Endometrial microvascular endothelial cells (primary cell): ENCODE results near the gene TENM3. TPM values are rescaled to one million over a fixed set of nuclear protein-coding genes. Genes with fewer than 3 reads are reported as not detected.

Experiments used
- in situ Hi-C: cut with HindIII; loops from 2 replicates; pipeline ENCODE4 v1.10.0; 2017; ENCODE audit warnings: low sequenced_read_pairs, low pct_unique_long_range_greater_than_20kb; ENCODE audit errors: inconsistent ontology term
- total RNA-seq: library from RNA; depleted of rRNA; stranded (reverse); fragments of >200 nt; gene quantifications from one replicate; pipeline ENCODE4 v1.2.3, GENCODE V29; 2015; ENCODE audit errors: inconsistent ontology term

The TENM3 gene
- total RNA-seq, 1 donor from 2014 or later = 62.0 TPM

DNA sequence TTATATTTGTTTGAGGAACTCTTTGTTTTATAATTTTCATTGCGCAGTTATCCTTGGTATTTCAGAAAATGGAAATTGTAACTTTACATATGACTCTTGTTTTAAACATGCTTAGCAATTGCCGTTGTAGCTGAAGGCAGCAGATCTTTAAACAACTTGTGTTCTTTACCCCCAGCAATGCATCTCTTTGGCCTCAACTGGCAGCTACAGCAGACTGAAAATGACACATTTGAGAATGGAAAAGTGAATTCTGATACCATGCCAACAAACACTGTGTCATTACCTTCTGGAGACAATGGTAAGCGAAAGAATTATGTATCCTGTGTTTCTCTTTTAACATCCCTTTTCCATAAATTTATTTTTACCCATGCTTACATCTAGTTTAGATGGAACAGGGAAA, 410.4 kb downstream of the TENM3 start:
- in situ Hi-C loops = no loop called here

DNA sequence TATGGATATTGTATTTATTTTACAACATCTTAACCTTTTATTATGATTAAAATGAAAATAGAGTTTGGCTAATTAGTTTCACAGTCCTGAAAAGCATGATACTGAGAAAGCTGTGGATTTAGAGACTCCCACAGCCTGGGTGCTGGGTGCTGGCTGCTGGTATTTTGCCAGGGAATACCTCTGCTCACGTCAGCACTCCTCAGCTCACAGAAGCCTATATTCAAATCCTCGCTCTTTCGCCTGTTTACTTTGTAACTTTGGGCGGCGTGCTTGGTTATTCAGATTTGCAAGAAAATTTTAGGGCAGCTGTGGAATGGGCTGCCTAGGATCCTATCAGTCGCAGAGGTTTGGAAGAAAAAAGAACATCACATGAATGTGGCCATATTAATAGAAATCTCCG, 412.1 kb downstream of the TENM3 start:
- in situ Hi-C loops = no loop called here

DNA sequence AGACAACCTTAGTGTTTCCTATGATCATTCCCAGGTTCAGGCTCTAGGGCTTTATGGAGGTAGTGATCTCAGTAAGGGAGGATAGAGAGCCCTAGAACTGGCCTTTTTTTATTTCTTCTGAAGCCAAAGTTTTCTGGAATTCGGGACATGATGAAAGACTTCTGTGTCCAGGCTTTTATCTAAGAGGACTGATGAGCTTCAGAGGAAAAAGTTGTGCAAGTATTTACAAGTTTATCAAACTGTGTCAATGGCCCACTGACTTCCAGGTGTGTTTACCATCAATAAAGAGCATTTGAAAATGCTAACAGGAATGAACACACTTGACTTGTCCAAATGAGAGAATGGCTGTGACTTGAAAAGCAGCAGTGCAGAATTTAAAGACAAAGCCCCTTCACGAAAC, 419.3 kb downstream of the TENM3 start:
- in situ Hi-C loops = no loop called here

DNA sequence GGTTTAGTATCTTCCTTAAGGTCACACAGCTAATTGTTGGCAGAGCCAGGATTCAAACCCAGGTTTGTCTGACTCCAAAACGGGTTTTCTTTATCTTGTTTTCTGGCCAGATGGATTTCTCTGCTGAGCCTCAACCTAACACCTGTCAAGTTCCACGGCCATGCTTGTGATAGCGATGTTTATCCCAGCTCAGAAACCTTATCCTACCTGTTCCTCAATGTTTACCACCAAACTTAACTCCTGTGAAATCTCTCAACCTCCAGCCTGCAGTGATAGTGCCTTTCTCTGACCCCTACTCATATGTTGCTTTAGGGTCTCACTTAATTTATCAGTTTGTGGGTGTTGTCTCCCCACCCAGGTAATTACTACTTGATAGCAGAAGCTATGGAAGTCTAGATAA, 428.0 kb downstream of the TENM3 start:
- in situ Hi-C loops = no loop called here

DNA sequence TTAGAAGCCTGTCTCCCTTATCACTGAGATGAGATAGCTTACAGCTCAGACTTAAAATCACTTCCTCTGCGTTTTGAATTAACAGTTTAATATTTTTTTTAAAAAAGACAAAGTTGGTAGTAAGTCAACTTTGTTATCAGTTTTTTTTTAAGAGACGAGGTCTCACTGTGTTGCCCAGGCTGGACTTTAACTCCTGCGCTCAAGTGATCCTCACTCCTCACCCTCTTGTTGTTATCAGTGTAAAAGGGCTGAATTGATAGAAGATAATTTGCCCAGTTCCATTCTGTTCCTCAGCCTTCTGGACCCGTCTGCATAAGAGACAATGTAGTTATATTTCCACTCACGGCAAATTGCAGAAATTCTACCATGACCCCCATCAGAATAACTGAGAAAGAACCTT, 428.5 kb downstream of the TENM3 start:
- in situ Hi-C loops = no loop called here

DNA sequence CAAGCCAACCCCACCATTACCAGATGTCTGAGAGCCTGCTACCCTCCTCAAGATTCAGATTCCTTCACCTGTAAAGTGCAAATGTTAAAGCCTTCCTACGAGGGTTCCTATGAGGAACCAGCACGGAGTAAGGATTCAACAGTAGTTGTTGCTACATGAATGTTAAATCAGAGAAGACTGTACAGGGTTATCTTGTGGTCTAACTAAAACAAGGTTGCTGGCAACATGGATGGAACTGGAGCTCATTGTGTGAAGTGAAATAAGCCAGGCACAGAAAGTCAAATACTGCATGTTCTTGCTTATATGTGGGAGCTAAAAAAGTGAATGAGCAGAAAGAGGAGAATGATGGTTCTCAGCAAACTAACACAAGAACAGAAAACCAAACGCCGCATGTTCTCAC, 435.4 kb downstream of the TENM3 start:
- in situ Hi-C loops = no loop called here

DNA sequence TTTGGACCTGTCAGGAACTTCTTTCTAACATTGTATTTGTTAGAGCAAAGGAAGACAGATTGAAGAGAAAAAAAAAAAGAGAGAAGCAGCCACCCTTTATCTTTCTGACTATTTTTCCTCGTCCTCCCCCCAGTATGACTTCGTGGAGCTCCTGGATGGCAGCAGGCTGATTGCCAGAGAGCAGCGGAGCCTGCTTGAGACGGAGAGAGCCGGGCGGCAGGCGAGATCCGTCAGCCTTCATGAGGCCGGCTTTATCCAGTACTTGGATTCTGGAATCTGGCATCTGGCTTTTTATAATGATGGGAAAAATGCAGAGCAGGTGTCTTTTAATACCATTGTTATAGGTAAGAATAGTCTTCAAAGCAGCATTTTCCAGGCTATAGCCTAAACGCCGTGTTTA, 436.3 kb downstream of the TENM3 start:
- in situ Hi-C loops = no loop called here

DNA sequence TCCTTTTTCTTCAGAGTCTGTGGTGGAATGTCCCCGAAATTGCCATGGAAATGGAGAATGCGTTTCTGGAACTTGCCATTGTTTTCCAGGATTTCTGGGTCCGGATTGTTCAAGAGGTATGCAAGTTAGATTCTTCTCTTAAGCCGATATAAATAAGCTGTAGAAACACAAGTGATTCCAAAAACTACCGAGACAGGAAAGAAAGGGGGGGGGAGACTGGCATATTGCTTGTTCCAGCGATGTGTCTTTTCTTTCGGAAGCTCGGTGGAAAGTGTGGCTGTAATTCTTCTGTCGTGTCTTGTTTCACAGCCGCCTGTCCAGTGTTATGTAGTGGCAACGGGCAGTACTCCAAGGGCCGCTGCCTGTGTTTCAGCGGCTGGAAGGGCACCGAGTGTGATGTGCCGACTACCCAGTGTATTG, 437.0 kb downstream of the TENM3 start:
- in situ Hi-C loops = no loop called here

DNA sequence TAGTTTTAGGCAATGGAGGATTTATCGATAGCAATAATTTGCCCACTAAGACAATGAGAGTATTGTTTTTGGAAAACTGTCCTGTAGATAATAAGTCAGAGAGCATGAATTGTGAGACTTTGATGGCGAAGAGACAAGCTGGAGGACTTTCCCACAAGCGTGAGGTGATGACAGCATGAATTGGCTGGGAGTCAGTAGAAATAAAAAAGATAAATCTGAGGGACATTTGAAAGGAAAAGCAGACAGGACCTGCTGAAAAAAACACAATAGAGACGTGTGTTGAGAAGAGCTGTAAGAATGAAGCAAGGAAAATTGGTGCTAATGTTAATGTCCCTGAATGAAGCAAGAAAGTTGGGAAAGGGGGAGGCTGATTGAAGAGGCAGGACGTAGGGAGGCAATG, 440.5 kb downstream of the TENM3 start:
- in situ Hi-C loops = no loop called here

DNA sequence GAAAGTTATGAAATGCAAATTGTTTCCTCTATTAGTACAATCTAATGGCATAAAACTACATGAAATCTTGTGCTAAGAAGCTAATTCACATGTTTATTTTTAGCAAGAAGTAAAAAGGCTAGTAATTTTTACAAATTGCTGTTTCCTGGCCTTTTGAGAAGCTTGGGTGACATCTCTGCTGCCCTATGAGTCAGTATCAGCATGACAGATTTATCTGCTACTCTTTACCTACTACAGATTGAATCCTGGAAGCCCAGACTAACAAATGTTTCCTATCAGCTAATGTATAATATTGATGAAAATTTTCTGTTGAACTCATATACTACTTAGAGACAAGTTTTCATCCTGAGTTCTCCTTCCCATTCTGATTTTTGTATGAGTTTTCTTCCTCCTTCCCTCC, 441.6 kb downstream of the TENM3 start:
- in situ Hi-C loops = no loop called here

DNA sequence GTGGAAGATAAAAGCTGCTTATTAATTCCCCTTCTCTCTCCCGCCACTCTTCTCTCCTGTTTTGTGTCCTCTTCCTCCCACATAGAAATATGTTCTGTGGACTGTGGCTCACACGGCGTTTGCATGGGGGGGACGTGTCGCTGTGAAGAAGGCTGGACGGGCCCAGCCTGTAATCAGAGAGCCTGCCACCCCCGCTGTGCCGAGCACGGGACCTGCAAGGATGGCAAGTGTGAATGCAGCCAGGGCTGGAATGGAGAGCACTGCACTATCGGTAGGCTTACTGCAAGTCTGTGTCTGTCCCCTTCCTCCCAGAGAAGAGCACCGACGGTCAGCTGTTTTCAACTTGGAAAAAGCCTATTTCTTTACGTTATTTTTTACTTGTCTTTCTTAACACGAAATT, 444.9 kb downstream of the TENM3 start:
- in situ Hi-C loops = no loop called here

DNA sequence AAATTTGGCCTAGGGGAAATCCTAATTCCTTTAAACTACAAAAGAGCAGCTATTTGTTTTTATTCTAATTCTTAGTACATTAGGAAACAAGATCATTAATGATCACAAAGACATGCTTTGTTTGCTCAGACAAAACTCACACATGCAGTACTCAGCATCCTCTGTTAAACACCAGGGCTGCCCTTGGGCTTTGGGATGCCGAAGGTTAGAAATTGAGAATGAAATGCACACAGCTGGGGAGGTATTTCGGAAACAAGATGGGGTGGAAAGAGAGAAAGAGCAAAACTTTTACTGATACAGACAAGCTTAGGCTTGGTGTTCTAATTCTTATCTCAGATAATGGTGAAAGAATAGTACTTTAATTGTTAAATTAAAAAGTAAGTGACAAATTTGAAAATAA, 451.3 kb downstream of the TENM3 start:
- in situ Hi-C loops = no loop called here

DNA sequence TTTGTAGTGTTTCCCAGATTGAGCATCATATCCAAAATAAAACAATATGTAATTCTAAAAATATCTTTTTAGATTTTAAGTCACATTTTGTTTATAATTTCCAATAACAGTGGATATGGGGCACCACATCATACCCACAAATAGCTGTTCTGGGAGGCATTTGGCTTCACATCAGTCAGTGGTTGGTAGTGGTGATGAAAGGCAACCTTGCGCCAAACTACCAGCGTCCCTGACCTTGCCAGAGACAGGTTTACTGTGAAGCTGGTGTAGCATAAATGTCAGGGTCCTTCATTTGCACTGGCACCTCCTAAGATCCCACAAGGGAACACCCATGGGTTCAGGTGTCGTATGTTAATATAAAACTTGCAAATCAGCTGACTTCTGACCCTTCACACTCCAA, 451.8 kb downstream of the TENM3 start:
- in situ Hi-C loops = no loop called here

DNA sequence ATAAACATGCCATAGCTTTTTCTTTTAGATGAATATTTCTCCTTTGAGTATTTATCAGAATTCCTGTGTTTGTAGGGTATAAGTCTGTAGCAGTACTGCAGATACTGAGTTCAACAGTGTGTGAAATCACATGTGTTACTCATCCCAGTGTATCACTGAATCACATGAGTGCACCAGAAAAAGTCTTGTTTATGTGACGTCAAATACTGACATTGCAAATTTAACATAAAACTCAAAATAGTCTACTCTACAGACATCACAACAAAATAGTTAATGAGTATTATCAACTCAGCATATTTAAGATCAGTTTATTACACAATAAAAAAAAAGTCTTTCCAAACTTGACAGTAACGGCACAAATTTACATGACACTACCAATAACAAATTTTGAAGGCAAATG, 452.6 kb downstream of the TENM3 start:
- in situ Hi-C loops = no loop called here

DNA sequence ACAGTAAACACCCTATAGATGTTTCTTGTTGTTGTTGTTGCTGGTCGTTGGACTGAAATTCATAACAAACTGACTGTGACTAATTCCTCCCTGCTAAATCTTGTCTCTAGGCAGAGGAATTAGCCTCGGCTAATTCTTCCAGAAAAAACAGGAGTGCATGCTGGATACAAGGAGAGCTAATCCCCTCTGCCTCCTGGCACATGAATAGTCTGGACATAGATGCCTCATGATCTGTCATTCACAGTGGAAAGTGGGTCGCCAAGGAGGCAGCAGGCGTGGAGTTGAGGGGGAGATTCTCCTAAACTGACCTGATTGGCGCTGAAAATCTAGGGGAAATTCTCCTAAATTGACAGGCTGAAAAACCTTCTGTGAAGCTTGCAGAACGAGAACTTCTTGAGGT, 453.9 kb downstream of the TENM3 start:
- in situ Hi-C loops = no loop called here

DNA sequence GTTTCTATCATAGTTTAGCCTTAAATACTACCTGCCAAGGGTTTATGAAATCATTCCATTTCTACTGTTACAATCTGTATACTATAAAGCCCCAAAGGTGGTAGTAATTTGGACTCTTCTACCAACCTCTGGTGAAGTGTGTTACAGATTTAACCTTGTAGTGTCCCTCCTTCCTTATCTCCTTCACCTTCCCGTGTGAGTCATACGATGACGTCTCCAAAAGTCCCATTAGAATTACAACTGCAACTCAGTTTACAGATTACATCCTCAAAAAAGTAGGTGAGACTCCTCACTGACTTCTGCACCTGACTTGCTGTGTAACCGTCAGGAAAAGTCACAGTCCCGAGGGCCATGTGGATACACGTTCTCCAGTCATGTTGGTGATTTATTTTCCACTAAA, 455.0 kb downstream of the TENM3 start:
- in situ Hi-C loops = no loop called here

DNA sequence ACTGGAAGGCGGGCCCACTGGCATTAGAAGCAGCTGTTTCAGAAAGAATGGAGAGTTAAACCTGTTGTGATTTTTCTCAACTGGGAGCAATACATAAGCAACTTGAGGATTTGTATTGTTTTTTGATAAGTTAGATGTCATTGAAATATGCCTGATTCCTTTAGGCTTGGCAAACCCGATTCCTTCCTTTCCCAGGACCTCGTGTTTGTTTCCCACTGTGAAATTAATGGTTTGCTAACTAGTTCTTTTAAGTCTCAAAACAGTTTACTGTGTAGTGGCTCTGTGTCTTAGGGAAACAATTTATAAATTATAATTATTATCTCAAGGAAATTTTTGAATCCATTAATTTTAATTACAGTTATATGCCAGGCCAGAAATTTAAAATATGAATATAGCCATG, 456.0 kb downstream of the TENM3 start:
- in situ Hi-C loops = no loop called here

DNA sequence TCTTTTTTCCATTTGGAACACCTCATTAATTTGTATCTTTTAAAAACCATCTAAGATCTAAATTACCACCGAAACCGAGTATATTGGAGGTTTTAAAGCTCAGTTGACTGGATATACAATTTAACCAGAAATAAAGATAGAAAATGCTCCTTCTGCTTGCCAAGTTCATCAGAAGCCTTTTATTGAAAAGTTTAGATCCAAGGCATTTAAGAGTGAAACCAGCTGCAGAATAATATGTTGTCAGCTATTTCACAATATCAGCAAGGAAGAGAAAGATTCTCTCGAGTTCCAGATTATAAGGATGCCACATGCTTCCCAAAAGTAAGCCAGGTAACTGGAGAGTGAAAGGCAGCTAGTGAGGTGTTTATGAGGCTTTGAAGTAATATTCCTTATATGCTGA, 456.6 kb downstream of the TENM3 start:
- in situ Hi-C loops = no loop called here

DNA sequence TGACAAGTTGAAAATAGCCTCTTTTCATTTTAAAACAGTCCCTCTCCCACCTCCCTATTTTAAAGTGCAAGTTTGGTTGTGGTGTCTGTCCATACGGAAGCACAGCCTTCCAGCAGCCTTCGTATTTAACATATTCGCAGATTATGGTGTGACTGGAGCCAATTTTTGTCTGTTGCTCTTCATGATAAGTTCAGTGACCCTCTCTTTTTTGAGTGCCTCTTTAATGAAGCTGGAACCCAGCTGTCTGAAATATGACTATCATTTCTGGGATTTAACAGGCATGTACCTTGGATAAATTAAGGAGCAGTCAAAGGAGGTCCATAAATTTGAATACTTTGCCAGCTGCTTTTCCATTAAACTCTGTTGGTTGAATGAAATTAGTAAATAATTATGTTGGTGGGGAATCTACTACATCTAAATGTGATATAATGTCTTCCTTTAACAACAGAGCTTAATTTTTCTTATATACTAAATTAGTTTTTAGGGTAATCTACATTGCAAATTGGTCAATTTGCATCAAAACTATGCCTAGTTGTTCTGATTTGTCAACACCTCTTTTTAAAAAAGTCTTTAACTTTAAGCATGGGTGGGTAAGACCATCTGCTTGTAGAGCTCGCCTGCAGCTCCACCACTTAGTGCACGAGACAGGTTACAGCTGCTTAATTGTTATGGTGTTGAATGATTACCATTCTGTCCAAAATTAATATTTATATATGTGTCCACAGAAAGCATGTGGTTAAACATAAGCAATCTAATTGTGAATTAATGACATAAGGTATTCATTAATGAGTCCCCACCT, 457.4 kb downstream of the TENM3 start:
- in situ Hi-C loops = no loop called here

DNA sequence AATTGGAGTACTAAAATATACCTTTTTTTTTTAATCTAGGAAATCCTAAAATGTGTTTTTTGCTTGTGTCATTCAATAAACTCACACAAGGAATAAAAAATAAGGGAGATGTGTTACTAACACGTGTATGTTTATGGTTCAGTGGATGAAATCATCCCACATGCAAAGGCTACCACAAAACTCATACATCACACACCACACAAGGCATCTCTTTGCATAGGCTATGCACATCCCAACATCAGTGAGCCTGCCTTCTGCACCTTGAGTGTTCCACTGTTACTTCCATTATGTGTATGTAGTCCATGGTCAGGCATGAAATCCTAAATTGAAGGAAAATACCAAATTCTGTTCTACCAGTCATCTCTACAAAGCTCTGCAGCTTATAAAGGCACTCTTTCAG, 460.9 kb downstream of the TENM3 start:
- in situ Hi-C loops = no loop called here

DNA sequence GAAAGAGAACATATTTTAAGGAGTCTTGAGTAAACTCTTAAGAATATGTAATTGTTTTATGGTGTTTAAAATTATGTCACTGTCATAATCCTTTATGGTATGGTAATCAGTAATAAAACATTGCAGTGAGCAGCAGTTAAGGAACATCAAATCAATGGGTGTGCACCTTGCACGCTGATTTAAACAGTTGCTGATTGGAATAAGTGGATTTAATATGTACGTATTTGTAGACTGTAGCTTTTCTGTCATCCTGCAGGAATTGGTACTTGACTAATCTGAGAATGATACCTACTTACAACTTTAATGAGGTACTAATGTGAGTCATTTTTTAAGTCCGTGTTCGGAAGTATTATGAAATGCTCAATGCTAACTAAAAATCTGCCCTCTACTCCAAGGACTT, 461.7 kb downstream of the TENM3 start:
- in situ Hi-C loops = no loop called here
